ENCODE measurements around the gene PLEKHG1. TPM values are rescaled to one million over a fixed set of nuclear protein-coding genes. Genes with fewer than 3 reads are reported as not detected.

Gene PLEKHG1
- total and polyA plus RNA-seq, 9 donors = 5.3 to 74.0 (median 11.9) TPM

GRCh38 chr6:150567823-150568383 is 31.8 kb upstream of the PLEKHG1 start:
- intact Hi-C loops (cut with DNase I) = no loop called here
- Histone ChIP-seq H3K27ac (no peak overlapping the region), H3K4me1 (ENCODE audit: insufficient read depth) (no peaks in the 10 kb centered on the region), H3K4me3 (no peak overlapping the region), H3K27me3 (no peaks in the 10 kb centered on the region), H3K36me3 (no peaks in the 10 kb centered on the region), H3K9me3 (no peaks in the 10 kb centered on the region)
- TF ChIP-seq EP300 (IDR thresholded peaks at IDR 0.05) (no peak), CTCF (IDR thresholded peaks at IDR 0.05) (no peak), POLR2A (IDR thresholded peaks at IDR 0.05) (no peak)
- DNase-seq = no peak
- WGBS, 3 donors = 75 to 88% (median 82%) methylated on average over 3 of the region's 3 CpGs

GRCh38 chr6:150568560-150568959 is 31.1 kb upstream of the PLEKHG1 start:
- no peaks in the 10 kb centered on the region for H3K9me3 ChIP-seq
- no peak overlapping the region for H3K4me3 ChIP-seq
- no peak for DNase-seq
- H3K4me1 ChIP-seq (ENCODE audit: insufficient read depth) = no peaks in the 10 kb centered on the region
- intact Hi-C loops (cut with DNase I) = no loop called here
- H3K27me3 ChIP-seq = no peaks in the 10 kb centered on the region
- H3K36me3 ChIP-seq = no peaks in the 10 kb centered on the region
- 90 to 94% (median 93%) methylated on average over 3 of the region's 3 CpGs for WGBS, 3 donors
- TF ChIP-seq CTCF (IDR thresholded peaks at IDR 0.05) = no peak
- no peak for TF ChIP-seq EP300 (IDR thresholded peaks at IDR 0.05)
- TF ChIP-seq POLR2A (IDR thresholded peaks at IDR 0.05) = no peak
- H3K27ac ChIP-seq = no peak overlapping the region

- Histone ChIP-seq H3K27ac (no peak overlapping the region), H3K9me3 (no peaks in the 10 kb centered on the region), H3K27me3 (no peaks in the 10 kb centered on the region), H3K4me3 (no peak overlapping the region), H3K36me3 (no peaks in the 10 kb centered on the region), H3K4me1 (ENCODE audit: insufficient read depth) (no peaks in the 10 kb centered on the region)
- TF ChIP-seq CTCF (IDR thresholded peaks at IDR 0.05) (no peak), POLR2A (IDR thresholded peaks at IDR 0.05) (no peak), EP300 (IDR thresholded peaks at IDR 0.05) (no peak)
- DNase-seq = no peak
- intact Hi-C loops (cut with DNase I) = no loop called here
- WGBS, 3 donors = 73 to 93% (median 87%) methylated on average over 2 of the region's 2 CpGs
Observed at GRCh38 chr6:150569161-150569560, 30.5 kb upstream of the PLEKHG1 start.

- DNase-seq = peak in 1 of 5 donors; percentile 21
- WGBS, 3 donors = 73 to 76% (median 75%) methylated on average over 10 of the region's 10 CpGs
- intact Hi-C loops (cut with DNase I) = no loop called here
- Histone ChIP-seq H3K36me3 (no peaks in the 10 kb centered on the region), H3K9me3 (no peaks in the 10 kb centered on the region), H3K27ac (no peak overlapping the region), H3K4me3 (no peak overlapping the region), H3K27me3 (no peaks in the 10 kb centered on the region), H3K4me1 (ENCODE audit: insufficient read depth) (no peaks in the 10 kb centered on the region)
- TF ChIP-seq EP300 (IDR thresholded peaks at IDR 0.05) (no peak), CTCF (IDR thresholded peaks at IDR 0.05) (no peak), POLR2A (IDR thresholded peaks at IDR 0.05) (no peak)
Observed at GRCh38 chr6:150573041-150573681, 26.5 kb upstream of the PLEKHG1 start.
